Heart left ventricle (tissue), 13 donors: Measurements from ENCODE around the gene TGM2.

ENCODE experiments used
- CTCF ChIP-seq, 12 donors: fragments of 200-600 bp; sonication (generic) in 4 of 12; IDR thresholded peaks; one replicate each; pipeline versions ENCODE4 v1.5.0 to v1.8.0; 2018 to 2022; ENCODE audit warnings: antibody characterized with exemption in 12 of 12, mild to moderate bottlenecking in 5 of 12
- POLR2A ChIP-seq, 2 donors: fragments of 450-650 bp; IDR thresholded peaks; one replicate each; pipeline ENCODE4 v1.6.1; 2017; ENCODE audit warnings: antibody characterized with exemption in 2 of 2, mild to moderate bottlenecking in 2 of 2, moderate library complexity in 2 of 2
- donor health status: ischemic (EF 13 %, LVEDD 7.1; RV severe dilation, severe dysfunction).
- donor health status: DM: no; HTN: yes; CAD: no.
- donor health status: DM: no; HTN: no; CAD: no.
- donor health status: ischemic (EF 25% LVEDD 6.9; RV normal size, moderate dysfunction).
- donor health status: ischemic (EF 25% LVEDD 5.7; RV mildly dilated, moderate dysfunction).
- donor health status: ischemic (EF 35%, LVEDD 5.7; RV mildly dilated, moderate dysfunction).
- donor health status: nonischemic (EF 11% LVEDD 7.7; RV severe dilation, severe dysfunction).
- donor health status: DM: yes; HTN: yes; CAD: no.
- donor health status: PGD.
- donor health status: ischemic (EF 29% LVEDD 5.4; RV normal size, mild dysfunction).
- donor health status: nonischemic (EF 23%, LVEDD 6.1; RV moderate dilation, normal function).

GRCh38 chr20:38094373-38094891, 70.6 kb downstream of the TGM2 start:
- no peak for TF ChIP-seq POLR2A (IDR thresholded peaks at IDR 0.05)
- no peak for TF ChIP-seq CTCF (IDR thresholded peaks at IDR 0.05)
